IMR-90 (cell line): ENCODE results near the gene PGA3. TPM values are rescaled to one million over a fixed set of nuclear protein-coding genes. Genes with fewer than 3 reads are reported as not detected.
"Not testable (repeated sequence)": the region's sequence is repeated elsewhere in the genome, so short reads cannot be mapped to it uniquely, and the experiment has no call there.

ENCODE experiments used
- ATAC-seq: fragments of 200-7000 bp; cut with Tn5 transposase; 2 replicates; pipeline ENCODE4 v1.9.1; 2020; ENCODE audit warnings: low read depth, mild to moderate bottlenecking, moderate library complexity
- BruUV-seq: library from RNA; stranded (reverse); fragments of 400-500 nt; replicated peaks from 2 replicates; lab custom pipeline; 2021; lab: Mats Ljungman, UMichigan
- CTCF ChIA-PET: fragments of 300-600 bp; formaldehyde crosslinking; extraction: SDS; loops from one replicate; lab custom pipeline; 2021; ENCODE audit warnings: antibody characterized with exemption; lab: Yijun Ruan, JAX
- POLR2A ChIA-PET: fragments of 300-600 bp; sonication (Branson Sonifier 250); formaldehyde crosslinking; loops from one replicate; lab custom pipeline; 2022; ENCODE audit warnings: antibody characterized with exemption; ENCODE audit not compliant: unreplicated experiment; lab: Charles Lee
- DNase-seq: peaks from one replicate; pipeline ENCODE4 v3.0.0; 2013
- H2AFZ ChIP-seq: replicated peaks from 2 replicates; pipeline ENCODE3; 2013; ENCODE audit warnings: low read length, mild to moderate bottlenecking; ENCODE audit not compliant: poor library complexity
- H2AK5ac ChIP-seq: 2 replicates; pipeline ENCODE4 v1.6.1; 2013; ENCODE audit warnings: low read depth, low read length, inconsistent platforms
- H2AK9ac ChIP-seq: replicated peaks from 2 replicates; pipeline ENCODE3; 2013; ENCODE audit warnings: mild to moderate bottlenecking, low read depth, low read length, moderate library complexity; ENCODE audit not compliant: poor library complexity
- H2BK120ac ChIP-seq: 2 replicates; pipeline ENCODE4 v1.6.1; 2013; ENCODE audit warnings: low read depth, low read length, inconsistent platforms
- H2BK15ac ChIP-seq: 3 replicates; pipeline ENCODE4 v1.6.1; 2013; ENCODE audit warnings: low read depth, low read length, inconsistent platforms
- H2BK20ac ChIP-seq: 2 replicates; pipeline ENCODE4 v1.6.1; 2013; ENCODE audit warnings: low read depth, mild to moderate bottlenecking, inconsistent platforms, low read length, moderate library complexity
- H2BK5ac ChIP-seq: 2 replicates; pipeline ENCODE4 v1.6.1; 2013; ENCODE audit warnings: mild to moderate bottlenecking, low read depth, low read length, inconsistent platforms; ENCODE audit not compliant: poor library complexity, severe bottlenecking
- H3K14ac ChIP-seq: replicated peaks from 2 replicates; pipeline ENCODE4 v1.6.1; 2013; ENCODE audit warnings: low read depth, low read length, inconsistent platforms
- H3K18ac ChIP-seq: 2 replicates; pipeline ENCODE4 v1.6.1; 2013; ENCODE audit warnings: low read depth, low read length, control low read depth
- H3K23ac ChIP-seq: 2 replicates; pipeline ENCODE4 v1.6.1; 2013; ENCODE audit warnings: low read depth, low read length, inconsistent platforms
- H3K27ac ChIP-seq: 2 replicates; pipeline ENCODE4 v1.5.1; 2013; ENCODE audit warnings: mild to moderate bottlenecking, control low read depth, low read length; ENCODE audit not compliant: insufficient read depth
- H3K27me3 ChIP-seq: 2 replicates; pipeline ENCODE4 v1.6.1; 2013; ENCODE audit warnings: low read length; ENCODE audit not compliant: control insufficient read depth, insufficient read depth
- H3K36me3 ChIP-seq: 2 replicates; pipeline ENCODE4 v1.6.1; 2013; ENCODE audit warnings: low read length, mixed read lengths; ENCODE audit not compliant: control insufficient read depth, insufficient read depth
- H3K4ac ChIP-seq: 2 replicates; pipeline ENCODE4 v1.6.1; 2013; ENCODE audit warnings: low read depth, low read length, inconsistent platforms
- H3K4me1 ChIP-seq: 2 replicates; pipeline ENCODE4 v1.6.1; 2013; ENCODE audit warnings: low read length, mixed read lengths; ENCODE audit not compliant: control insufficient read depth, insufficient read depth
- H3K4me2 ChIP-seq: 2 replicates; pipeline ENCODE4 v1.6.1; 2013; ENCODE audit warnings: low read depth, mild to moderate bottlenecking, control low read depth, low read length, moderate library complexity
- H3K4me3 ChIP-seq: 2 replicates; pipeline ENCODE4 v1.5.1; 2013; ENCODE audit warnings: low read depth, mild to moderate bottlenecking, control low read depth, low read length, moderate library complexity; ENCODE audit not compliant: insufficient read depth
- H3K56ac ChIP-seq: 2 replicates; pipeline ENCODE4 v1.6.1; 2013; ENCODE audit warnings: low read length, inconsistent platforms; ENCODE audit not compliant: insufficient read depth; ENCODE audit errors: extremely low read depth
- H3K79me1 ChIP-seq, 2 experiments: 2 replicates each; pipeline ENCODE4 v1.6.1; 2013; ENCODE audit warnings: low read length in 2 of 2, inconsistent platforms in 1 of 2, low read depth in 1 of 2
- H3K9ac ChIP-seq: 2 replicates; pipeline ENCODE4 v1.6.1; 2013; ENCODE audit warnings: low read depth, low read length, control low read depth
- H3K9me1 ChIP-seq: 2 replicates; pipeline ENCODE4 v1.6.1; 2013; ENCODE audit warnings: low read length, inconsistent platforms; ENCODE audit not compliant: insufficient read depth
- H3K9me3 ChIP-seq: 2 replicates; pipeline ENCODE4 v1.6.1; 2013; ENCODE audit warnings: low read length; ENCODE audit not compliant: control insufficient read depth, insufficient read depth
- H4K20me1 ChIP-seq: 2 replicates; pipeline ENCODE4 v1.6.1; 2013; ENCODE audit warnings: low read length, inconsistent platforms; ENCODE audit not compliant: insufficient read depth
- H4K5ac ChIP-seq: 2 replicates; pipeline ENCODE4 v1.6.1; 2013; ENCODE audit warnings: mild to moderate bottlenecking, low read depth, low read length, control low read depth
- H4K8ac ChIP-seq, 2 experiments: 2 replicates each; pipeline ENCODE4 v1.6.1; 2013; ENCODE audit warnings: low read depth in 2 of 2, low read length in 2 of 2, control low read depth in 1 of 2, inconsistent platforms in 1 of 2
- H4K91ac ChIP-seq: 2 replicates; pipeline ENCODE4 v1.6.1; 2013; ENCODE audit warnings: low read depth, low read length, inconsistent platforms; ENCODE audit not compliant: insufficient read depth
- BHLHE40 ChIP-seq: fragments of 150-350 bp; IDR thresholded peaks from 2 replicates; pipeline ENCODE4 v1.6.1; 2016; ENCODE audit warnings: mild to moderate bottlenecking, low read depth, low read length
- CEBPB ChIP-seq: IDR thresholded peaks from 2 replicates; pipeline ENCODE4 v1.6.1; 2012; ENCODE audit warnings: low read depth, low read length, improper control_type of control experiment
- FOS ChIP-seq: fragments of 150-350 bp; IDR thresholded peaks from 2 replicates; pipeline ENCODE4 v1.6.1; 2016; ENCODE audit warnings: low read depth, low read length
- MXI1 ChIP-seq: IDR thresholded peaks from 2 replicates; pipeline ENCODE4 v1.6.1; 2012; ENCODE audit warnings: low read depth, mild to moderate bottlenecking, low read length, moderate library complexity, borderline replicate concordance
- RFX5 ChIP-seq: IDR thresholded peaks from 2 replicates; pipeline ENCODE4 v1.8.0; 2012; ENCODE audit warnings: low read depth, mild to moderate bottlenecking, low read length, moderate library complexity
- WGBS, 2 experiments: methylation state at CpG; one replicate each; pipeline versions ENCODE4 v1.1.5 to v1.1.7; 2013; ENCODE audit warnings: missing lambda C conversion rate in 2 of 2; ENCODE audit not compliant: insufficient read length in 1 of 2; ENCODE audit errors: extremely low coverage in 2 of 2; 5-methylcytosine and 5-hydroxymethylcytosine counted together
- dilution Hi-C: fragments of 300-500 bp; cut with HindIII; formaldehyde crosslinking; loops from one replicate; pipeline ENCODE4 v1.14.3; 2018; ENCODE audit warnings: low sequenced_read_pairs; ENCODE audit not compliant: unreplicated experiment
- in situ Hi-C: fragments of 300-500 bp; cut with MboI; formaldehyde crosslinking; loops from 3 replicates; pipeline ENCODE4 v1.14.3; 2019; ENCODE audit warnings: low sequenced_read_pairs, inconsistent platforms, mixed read lengths
- intact Hi-C: fragments of 100-400 bp; cut with micrococcal nuclease; formaldehyde crosslinking; loops from 2 replicates; pipeline ENCODE4 v1.10.0; 2022
- polyA plus RNA-seq, 3 experiments: library from polyadenylated mRNA; depleted of rRNA; stranded (reverse); fragments of >200 nt; gene quantifications; 2 replicates each; pipeline ENCODE4 v1.2.3, GENCODE V29; 2012; ENCODE audit warnings: low replicate concordance in 1 of 3
- total RNA-seq: library from RNA; depleted of rRNA; stranded (reverse); fragments of >200 nt; gene quantifications from 2 replicates; pipeline ENCODE4 v1.2.3, GENCODE V29; 2012

Gene PGA3
- total and polyA plus RNA-seq, 2 of the 4 experiments (the other 2 are of a cell fraction) = 0.18 TPM; not detected in 1

DNA sequence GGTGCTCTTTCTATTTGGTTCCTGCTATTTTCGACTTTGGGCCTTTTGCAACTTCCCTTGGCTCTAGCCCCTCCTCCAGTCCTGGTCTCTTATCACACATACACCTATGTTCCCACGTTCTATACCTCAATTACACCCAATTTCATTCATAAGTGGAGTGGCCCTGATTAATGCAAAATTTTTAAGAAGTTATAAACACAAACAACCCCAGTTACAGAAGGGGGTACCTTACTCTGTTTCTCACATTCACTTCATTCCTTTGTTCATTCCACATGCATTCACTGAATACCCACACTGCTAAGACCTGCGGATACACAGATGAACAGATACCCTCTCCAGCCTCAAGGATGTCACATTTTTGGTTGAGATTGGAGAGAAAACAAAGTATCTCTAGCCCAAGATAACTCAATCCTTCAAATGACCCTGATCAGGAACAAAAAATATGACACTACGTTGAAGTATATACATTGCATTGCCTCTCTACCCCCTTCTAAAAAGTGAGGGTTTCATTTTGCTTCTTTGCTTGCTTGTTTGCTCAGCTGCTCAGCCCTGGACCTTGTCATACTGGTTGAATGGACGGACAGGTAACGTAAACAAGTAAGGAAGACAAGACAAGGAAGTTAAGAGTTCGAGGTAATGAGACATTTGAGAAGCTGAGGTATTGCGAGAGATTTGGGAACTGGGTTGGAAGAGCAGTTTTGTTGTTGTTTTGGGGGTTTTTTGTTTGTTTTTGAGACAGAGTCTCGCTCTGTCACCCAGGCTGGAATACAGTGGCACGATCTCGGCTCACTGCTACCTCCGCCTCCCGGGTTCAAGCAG, 38.5 kb upstream of the PGA3 start (continued):
- TF ChIP-seq FOS (no peak), RFX5 (no peak), BHLHE40 (no peak), MXI1 (no peak), CEBPB (no peak)

DNA sequence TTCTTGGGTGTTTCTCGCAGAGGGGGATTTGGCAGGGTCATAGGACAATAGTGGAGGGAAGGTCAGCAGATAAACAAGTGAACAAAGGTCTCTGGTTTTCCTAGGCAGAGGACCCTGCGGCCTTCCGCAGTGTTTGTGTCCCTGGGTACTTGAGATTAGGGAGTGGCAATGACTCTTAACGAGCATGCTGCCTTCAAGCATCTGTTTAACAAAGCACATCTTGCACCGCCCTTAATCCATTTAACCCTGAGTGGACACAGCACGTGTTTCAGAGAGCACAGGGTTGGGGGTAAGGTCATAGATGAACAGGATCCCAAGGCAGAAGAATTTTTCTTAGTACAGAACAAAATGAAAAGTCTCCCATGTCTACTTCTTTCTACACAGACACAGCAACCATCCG, 37.5 kb upstream of the PGA3 start:
- H3K79me1 ChIP-seq = peaks cover 2 to 12% of the 10 kb centered on the region in 2 experiments
- H3K9me3 ChIP-seq, ATAC-seq, in situ Hi-C loops, intact Hi-C loops, H3K9me1 ChIP-seq, H2AFZ ChIP-seq, H2BK120ac ChIP-seq, DNase-seq, H3K14ac ChIP-seq, BruUV-seq, H2AK9ac ChIP-seq, H4K5ac ChIP-seq, H3K4ac ChIP-seq, H2AK5ac ChIP-seq, H3K36me3 ChIP-seq, H3K18ac ChIP-seq, H4K91ac ChIP-seq, H2BK15ac ChIP-seq, H2BK20ac ChIP-seq, dilution Hi-C loops, H2BK5ac ChIP-seq, POLR2A ChIA-PET, H4K8ac ChIP-seq, H3K9ac ChIP-seq, H3K23ac ChIP-seq, CTCF ChIA-PET, H3K4me2 ChIP-seq, H3K27ac ChIP-seq, H3K4me3 ChIP-seq, H3K4me1 ChIP-seq, H4K20me1 ChIP-seq, H3K56ac ChIP-seq: not testable (repeated sequence)
- no CpG with 5 or more reads among the region's 7 CpGs for WGBS, 2 experiments
- peaks cover 13% of the 10 kb centered on the region for H3K27me3 ChIP-seq

DNA sequence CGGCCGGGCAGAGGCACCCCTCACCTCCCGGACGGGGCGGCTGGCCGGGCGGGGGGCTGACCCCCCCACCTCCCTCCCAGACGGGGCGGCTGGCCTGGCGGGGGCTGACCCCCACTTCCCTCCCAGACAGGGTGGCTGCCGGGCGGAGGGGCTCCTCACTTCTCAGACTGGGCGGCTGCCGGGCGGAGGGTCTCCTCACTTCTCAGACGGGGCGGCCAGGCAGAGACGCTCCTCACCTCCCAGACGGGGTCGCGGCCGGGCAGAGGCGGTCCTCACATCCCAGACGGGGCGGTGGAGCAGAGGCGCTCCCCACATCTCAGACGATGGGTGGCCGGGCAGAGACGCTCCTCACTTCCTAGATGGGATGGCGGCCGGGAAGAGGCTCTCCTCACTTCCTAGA, 37.0 kb upstream of the PGA3 start:
- H3K9me1 ChIP-seq, H2AFZ ChIP-seq, H2BK15ac ChIP-seq, H4K8ac ChIP-seq, H3K9me3 ChIP-seq, H3K36me3 ChIP-seq, H3K23ac ChIP-seq, H3K18ac ChIP-seq, POLR2A ChIA-PET, H3K79me1 ChIP-seq, H2AK5ac ChIP-seq, H2BK20ac ChIP-seq, DNase-seq, dilution Hi-C loops, BruUV-seq, H3K56ac ChIP-seq, H3K4me1 ChIP-seq, H2AK9ac ChIP-seq, H2BK5ac ChIP-seq, H3K4ac ChIP-seq, H2BK120ac ChIP-seq, H3K14ac ChIP-seq, CTCF ChIA-PET, H3K4me3 ChIP-seq, H3K4me2 ChIP-seq, H4K5ac ChIP-seq, intact Hi-C loops, H3K9ac ChIP-seq, in situ Hi-C loops, H4K20me1 ChIP-seq, ATAC-seq, H4K91ac ChIP-seq, H3K27ac ChIP-seq: not testable (repeated sequence)
- H3K27me3 ChIP-seq = peaks cover 15% of the 10 kb centered on the region
- WGBS, 2 experiments = no CpG with 5 or more reads among the region's 31 CpGs
